Measurements from ENCODE around the gene CHCHD3.

DNA sequence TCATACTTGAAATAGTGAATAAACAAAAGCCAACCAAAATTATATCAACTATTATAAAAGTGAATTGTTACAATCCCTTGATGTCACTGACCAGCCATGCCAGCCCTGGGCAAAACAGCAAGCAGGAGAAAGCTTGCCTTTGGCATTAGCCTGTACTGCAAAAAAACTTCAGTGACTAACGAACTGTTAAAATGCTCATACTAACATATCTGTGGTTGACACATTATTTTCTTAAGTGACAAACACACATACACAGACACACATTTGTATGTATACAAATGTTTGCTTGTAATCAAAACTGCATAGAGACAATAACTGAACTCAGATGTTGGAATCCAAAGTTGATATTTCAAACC, 29.5 kb downstream of the CHCHD3 start:
- TF ChIP-seq TP53 (CRISPR knock-in tag; IDR thresholded peaks at IDR 0.05), result no peak
- no peak for TF ChIP-seq JUN (CRISPR knock-in tag; IDR thresholded peaks at IDR 0.05)
- TF ChIP-seq, protein P1, sequence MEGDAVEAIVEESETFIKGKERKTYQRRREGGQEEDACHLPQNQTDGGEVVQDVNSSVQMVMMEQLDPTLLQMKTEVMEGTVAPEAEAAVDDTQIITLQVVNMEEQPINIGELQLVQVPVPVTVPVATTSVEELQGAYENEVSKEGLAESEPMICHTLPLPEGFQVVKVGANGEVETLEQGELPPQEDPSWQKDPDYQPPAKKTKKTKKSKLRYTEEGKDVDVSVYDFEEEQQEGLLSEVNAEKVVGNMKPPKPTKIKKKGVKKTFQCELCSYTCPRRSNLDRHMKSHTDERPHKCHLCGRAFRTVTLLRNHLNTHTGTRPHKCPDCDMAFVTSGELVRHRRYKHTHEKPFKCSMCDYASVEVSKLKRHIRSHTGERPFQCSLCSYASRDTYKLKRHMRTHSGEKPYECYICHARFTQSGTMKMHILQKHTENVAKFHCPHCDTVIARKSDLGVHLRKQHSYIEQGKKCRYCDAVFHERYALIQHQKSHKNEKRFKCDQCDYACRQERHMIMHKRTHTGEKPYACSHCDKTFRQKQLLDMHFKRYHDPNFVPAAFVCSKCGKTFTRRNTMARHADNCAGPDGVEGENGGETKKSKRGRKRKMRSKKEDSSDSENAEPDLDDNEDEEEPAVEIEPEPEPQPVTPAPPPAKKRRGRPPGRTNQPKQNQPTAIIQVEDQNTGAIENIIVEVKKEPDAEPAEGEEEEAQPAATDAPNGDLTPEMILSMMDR (IDR thresholded peaks at IDR 0.05), result no peak
- no peak for TF ChIP-seq FOXK1 (CRISPR knock-in tag; IDR thresholded peaks at IDR 0.05)
- TF ChIP-seq SP1 (CRISPR knock-in tag; conservative IDR thresholded peaks at IDR 0.05), result no peak
- TF ChIP-seq, protein P2, sequence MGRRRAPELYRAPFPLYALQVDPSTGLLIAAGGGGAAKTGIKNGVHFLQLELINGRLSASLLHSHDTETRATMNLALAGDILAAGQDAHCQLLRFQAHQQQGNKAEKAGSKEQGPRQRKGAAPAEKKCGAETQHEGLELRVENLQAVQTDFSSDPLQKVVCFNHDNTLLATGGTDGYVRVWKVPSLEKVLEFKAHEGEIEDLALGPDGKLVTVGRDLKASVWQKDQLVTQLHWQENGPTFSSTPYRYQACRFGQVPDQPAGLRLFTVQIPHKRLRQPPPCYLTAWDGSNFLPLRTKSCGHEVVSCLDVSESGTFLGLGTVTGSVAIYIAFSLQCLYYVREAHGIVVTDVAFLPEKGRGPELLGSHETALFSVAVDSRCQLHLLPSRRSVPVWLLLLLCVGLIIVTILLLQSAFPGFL (CRISPR knock-in tag; IDR thresholded peaks at IDR 0.05; ENCODE audit: borderline replicate concordance), result no peak
- TF ChIP-seq, protein P3, sequence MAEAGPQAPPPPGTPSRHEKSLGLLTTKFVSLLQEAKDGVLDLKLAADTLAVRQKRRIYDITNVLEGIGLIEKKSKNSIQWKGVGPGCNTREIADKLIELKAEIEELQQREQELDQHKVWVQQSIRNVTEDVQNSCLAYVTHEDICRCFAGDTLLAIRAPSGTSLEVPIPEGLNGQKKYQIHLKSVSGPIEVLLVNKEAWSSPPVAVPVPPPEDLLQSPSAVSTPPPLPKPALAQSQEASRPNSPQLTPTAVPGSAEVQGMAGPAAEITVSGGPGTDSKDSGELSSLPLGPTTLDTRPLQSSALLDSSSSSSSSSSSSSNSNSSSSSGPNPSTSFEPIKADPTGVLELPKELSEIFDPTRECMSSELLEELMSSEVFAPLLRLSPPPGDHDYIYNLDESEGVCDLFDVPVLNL (CRISPR knock-in tag; IDR thresholded peaks at IDR 0.05; ENCODE audit: borderline replicate concordance, low read depth), result no peak
- no peak for TF ChIP-seq ZNF138 (CRISPR knock-in tag; conservative IDR thresholded peaks at IDR 0.05)
- TF ChIP-seq, protein P4, sequence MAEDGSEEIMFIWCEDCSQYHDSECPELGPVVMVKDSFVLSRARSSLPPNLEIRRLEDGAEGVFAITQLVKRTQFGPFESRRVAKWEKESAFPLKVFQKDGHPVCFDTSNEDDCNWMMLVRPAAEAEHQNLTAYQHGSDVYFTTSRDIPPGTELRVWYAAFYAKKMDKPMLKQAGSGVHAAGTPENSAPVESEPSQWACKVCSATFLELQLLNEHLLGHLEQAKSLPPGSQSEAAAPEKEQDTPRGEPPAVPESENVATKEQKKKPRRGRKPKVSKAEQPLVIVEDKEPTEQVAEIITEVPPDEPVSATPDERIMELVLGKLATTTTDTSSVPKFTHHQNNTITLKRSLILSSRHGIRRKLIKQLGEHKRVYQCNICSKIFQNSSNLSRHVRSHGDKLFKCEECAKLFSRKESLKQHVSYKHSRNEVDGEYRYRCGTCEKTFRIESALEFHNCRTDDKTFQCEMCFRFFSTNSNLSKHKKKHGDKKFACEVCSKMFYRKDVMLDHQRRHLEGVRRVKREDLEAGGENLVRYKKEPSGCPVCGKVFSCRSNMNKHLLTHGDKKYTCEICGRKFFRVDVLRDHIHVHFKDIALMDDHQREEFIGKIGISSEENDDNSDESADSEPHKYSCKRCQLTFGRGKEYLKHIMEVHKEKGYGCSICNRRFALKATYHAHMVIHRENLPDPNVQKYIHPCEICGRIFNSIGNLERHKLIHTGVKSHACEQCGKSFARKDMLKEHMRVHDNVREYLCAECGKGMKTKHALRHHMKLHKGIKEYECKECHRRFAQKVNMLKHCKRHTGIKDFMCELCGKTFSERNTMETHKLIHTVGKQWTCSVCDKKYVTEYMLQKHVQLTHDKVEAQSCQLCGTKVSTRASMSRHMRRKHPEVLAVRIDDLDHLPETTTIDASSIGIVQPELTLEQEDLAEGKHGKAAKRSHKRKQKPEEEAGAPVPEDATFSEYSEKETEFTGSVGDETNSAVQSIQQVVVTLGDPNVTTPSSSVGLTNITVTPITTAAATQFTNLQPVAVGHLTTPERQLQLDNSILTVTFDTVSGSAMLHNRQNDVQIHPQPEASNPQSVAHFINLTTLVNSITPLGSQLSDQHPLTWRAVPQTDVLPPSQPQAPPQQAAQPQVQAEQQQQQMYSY (CRISPR knock-in tag; IDR thresholded peaks at IDR 0.05), result no peak
- TF ChIP-seq ATF1 (CRISPR knock-in tag; IDR thresholded peaks at IDR 0.05), result no peak
- TF ChIP-seq, protein P5, sequence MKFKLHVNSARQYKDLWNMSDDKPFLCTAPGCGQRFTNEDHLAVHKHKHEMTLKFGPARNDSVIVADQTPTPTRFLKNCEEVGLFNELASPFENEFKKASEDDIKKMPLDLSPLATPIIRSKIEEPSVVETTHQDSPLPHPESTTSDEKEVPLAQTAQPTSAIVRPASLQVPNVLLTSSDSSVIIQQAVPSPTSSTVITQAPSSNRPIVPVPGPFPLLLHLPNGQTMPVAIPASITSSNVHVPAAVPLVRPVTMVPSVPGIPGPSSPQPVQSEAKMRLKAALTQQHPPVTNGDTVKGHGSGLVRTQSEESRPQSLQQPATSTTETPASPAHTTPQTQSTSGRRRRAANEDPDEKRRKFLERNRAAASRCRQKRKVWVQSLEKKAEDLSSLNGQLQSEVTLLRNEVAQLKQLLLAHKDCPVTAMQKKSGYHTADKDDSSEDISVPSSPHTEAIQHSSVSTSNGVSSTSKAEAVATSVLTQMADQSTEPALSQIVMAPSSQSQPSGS (CRISPR knock-in tag; IDR thresholded peaks at IDR 0.05; ENCODE audit: borderline replicate concordance, low read depth), result no peak

Data from WTC11 (cell line).